Panc1 (cell line): ENCODE data around the gene HYLS1. TPM values are rescaled to one million over a fixed set of nuclear protein-coding genes. Genes with fewer than 3 reads are reported as not detected.
A peak's percentile ranks its signal among the peaks of the same experiment; 100 is the strongest.

Source experiments
- ATAC-seq: fragments of 200-7000 bp; cut with Tn5 transposase; 2 replicates; pipeline ENCODE4 v1.9.1; 2020; ENCODE audit warnings: mild to moderate bottlenecking, moderate library complexity
- BruUV-seq: library from RNA; stranded (reverse); fragments of 400-500 nt; replicated peaks from 2 replicates; lab custom pipeline; 2021; lab: Mats Ljungman, UMichigan
- CTCF ChIA-PET: fragments of 300-600 bp; sonication (Branson Sonifier 250); formaldehyde crosslinking; loops from one replicate; lab custom pipeline; 2022; ENCODE audit warnings: antibody characterized with exemption; lab: Charles Lee
- POLR2A ChIA-PET: fragments of 300-600 bp; sonication (Branson Sonifier 250); formaldehyde crosslinking; loops from one replicate; lab custom pipeline; 2022; ENCODE audit warnings: antibody characterized with exemption; lab: Charles Lee
- DNase-seq: peaks from one replicate; pipeline ENCODE4 v3.0.0-alpha.2; 2010; ENCODE audit warnings: low read depth, low spot score
- H3K27ac ChIP-seq: 2 replicates; pipeline ENCODE4 v1.5.1; 2011; ENCODE audit warnings: mild to moderate bottlenecking, low read length, inconsistent platforms
- H3K27me3 ChIP-seq: fragments of 200-500 bp; sonication (Bioruptor generic); 2 replicates; pipeline ENCODE4 v1.6.0; 2014; ENCODE audit warnings: low read length, inconsistent platforms; ENCODE audit not compliant: control insufficient read depth, insufficient read depth
- H3K36me3 ChIP-seq: fragments of 200-500 bp; sonication (Bioruptor generic); 2 replicates; pipeline ENCODE4 v1.5.1; 2014; ENCODE audit warnings: inconsistent platforms, mild to moderate bottlenecking, low read length, moderate library complexity; ENCODE audit not compliant: control insufficient read depth, insufficient read depth
- H3K4me1 ChIP-seq: 2 replicates; pipeline ENCODE4 v1.5.1; 2011; ENCODE audit warnings: inconsistent platforms, mild to moderate bottlenecking, low read length, moderate library complexity; ENCODE audit not compliant: control insufficient read depth, insufficient read depth
- H3K4me3 ChIP-seq, 2 experiments: 2 replicates each; pipeline ENCODE4 v1.5.1; 2011 to 2012; ENCODE audit warnings: low read depth in 2 of 2, low read length in 2 of 2, mild to moderate bottlenecking in 2 of 2, inconsistent platforms in 1 of 2, moderate library complexity in 1 of 2
- H3K9me3 ChIP-seq: fragments of 200-500 bp; sonication (Bioruptor generic); 2 replicates; pipeline ENCODE4 v1.5.1; 2014; ENCODE audit warnings: low read depth, mild to moderate bottlenecking, inconsistent platforms, low read length, moderate library complexity; ENCODE audit not compliant: control insufficient read depth, insufficient read depth
- POLR2AphosphoS5 ChIP-seq: IDR thresholded peaks from 2 replicates; pipeline ENCODE4 v1.6.1; 2012; ENCODE audit warnings: mild to moderate bottlenecking, low read depth, low read length, moderate library complexity
- REST ChIP-seq, 2 experiments: IDR thresholded peaks; 2 replicates each; pipeline ENCODE4 v1.6.1; 2011 to 2012; ENCODE audit warnings: low read depth in 2 of 2, control low read depth in 1 of 2, low read length in 1 of 2, mild to moderate bottlenecking in 1 of 2, moderate library complexity in 1 of 2; ENCODE audit not compliant: insufficient read depth in 1 of 2
- SIN3A ChIP-seq: IDR thresholded peaks from 2 replicates; pipeline ENCODE4 v1.6.1; 2012; ENCODE audit warnings: low read depth, mild to moderate bottlenecking, low read length, moderate library complexity, borderline replicate concordance; ENCODE audit not compliant: insufficient read depth
- TCF7L2 ChIP-seq: IDR thresholded peaks from 2 replicates; pipeline ENCODE4 v1.6.1; 2011; ENCODE audit warnings: mild to moderate bottlenecking, low read depth, low read length, inconsistent platforms
- in situ Hi-C: cut with HindIII; loops from 2 replicates; pipeline ENCODE4 v1.10.0; 2016; ENCODE audit warnings: low sequenced_read_pairs, low pct_unique_long_range_greater_than_20kb
- intact Hi-C: fragments of 100-400 bp; cut with micrococcal nuclease; formaldehyde crosslinking; loops from one replicate; pipeline ENCODE4 v1.10.0; 2022; ENCODE audit not compliant: unreplicated experiment
- total RNA-seq: library from RNA; stranded (reverse); gene quantifications from one replicate; pipeline ENCODE4 v1.2.1, GENCODE V29; 2021; ENCODE audit not compliant: unreplicated experiment
- TF ChIP-seq, protein P1 (sequence below): fragments of 450-650 bp; IDR thresholded peaks from 2 replicates; pipeline ENCODE4 v1.5.1; 2017; ENCODE audit warnings: mild to moderate bottlenecking

The HYLS1 gene
- total RNA-seq, 1 experiment from 2014 or later: 32.2 TPM

GRCh38 chr11:125892994-125893393, 5.5 kb downstream of the HYLS1 start:
- no peak for ATAC-seq
- ChIA-PET CTCF (no interaction called here), POLR2A (no interaction called here)
- intact Hi-C loops (no loop called here), in situ Hi-C loops (no loop called here)
- no peak overlapping the region for H3K27ac ChIP-seq
- H3K9me3 ChIP-seq: no peaks in the 10 kb centered on the region
- peaks cover 54% of the 10 kb centered on the region for H3K36me3 ChIP-seq
- H3K4me3 ChIP-seq: no peak overlapping the region
- TF ChIP-seq REST (IDR thresholded peaks at IDR 0.05; ENCODE audit: insufficient read depth in 1 of 2, low read depth in 2 of 2, low read length in 1 of 2) (no peak), SIN3A (no peak), POLR2AphosphoS5 (no peak), TCF7L2 (no peak)
- TF ChIP-seq, protein P1, sequence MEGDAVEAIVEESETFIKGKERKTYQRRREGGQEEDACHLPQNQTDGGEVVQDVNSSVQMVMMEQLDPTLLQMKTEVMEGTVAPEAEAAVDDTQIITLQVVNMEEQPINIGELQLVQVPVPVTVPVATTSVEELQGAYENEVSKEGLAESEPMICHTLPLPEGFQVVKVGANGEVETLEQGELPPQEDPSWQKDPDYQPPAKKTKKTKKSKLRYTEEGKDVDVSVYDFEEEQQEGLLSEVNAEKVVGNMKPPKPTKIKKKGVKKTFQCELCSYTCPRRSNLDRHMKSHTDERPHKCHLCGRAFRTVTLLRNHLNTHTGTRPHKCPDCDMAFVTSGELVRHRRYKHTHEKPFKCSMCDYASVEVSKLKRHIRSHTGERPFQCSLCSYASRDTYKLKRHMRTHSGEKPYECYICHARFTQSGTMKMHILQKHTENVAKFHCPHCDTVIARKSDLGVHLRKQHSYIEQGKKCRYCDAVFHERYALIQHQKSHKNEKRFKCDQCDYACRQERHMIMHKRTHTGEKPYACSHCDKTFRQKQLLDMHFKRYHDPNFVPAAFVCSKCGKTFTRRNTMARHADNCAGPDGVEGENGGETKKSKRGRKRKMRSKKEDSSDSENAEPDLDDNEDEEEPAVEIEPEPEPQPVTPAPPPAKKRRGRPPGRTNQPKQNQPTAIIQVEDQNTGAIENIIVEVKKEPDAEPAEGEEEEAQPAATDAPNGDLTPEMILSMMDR: no peak
- no peak for DNase-seq
- no TSS peak for BruUV-seq
- peaks cover 53% of the 10 kb centered on the region for H3K4me1 ChIP-seq
- H3K27me3 ChIP-seq: no peaks in the 10 kb centered on the region

GRCh38 chr11:125901872-125902271, 14.4 kb downstream of the HYLS1 start:
- Histone ChIP-seq H3K4me1 (peaks cover 9% of the 10 kb centered on the region; the same call in 1 of the 2 replicates), H3K27ac (peak overlapping the region; percentile 85), H3K9me3 (no peaks in the 10 kb centered on the region), H3K27me3 (peaks cover 13% of the 10 kb centered on the region), H3K36me3 (peaks cover 26% of the 10 kb centered on the region), H3K4me3 (peak overlapping the region; percentile 87 to 97)
- peak; percentile 35 for ATAC-seq
- TF ChIP-seq REST (IDR thresholded peaks at IDR 0.05; ENCODE audit: insufficient read depth in 1 of 2, low read depth in 2 of 2, low read length in 1 of 2) (no peak), POLR2AphosphoS5 (peak; percentile 36; the same call in 1 of the 2 replicates)
- DNase-seq: no peak
- BruUV-seq: no TSS peak
- in situ Hi-C loops: loop anchor here (25.0 kb wide), 1 partner anchor 185 kb away; no protein-coding TSS in a partner anchor
- ChIA-PET CTCF (no interaction called here), POLR2A (no interaction called here)
- intact Hi-C loops: no loop called here
